Dermis blood vessel endothelial cell (primary cell): ENCODE measurements around the gene MTPN. TPM values are rescaled to one million over a fixed set of nuclear protein-coding genes. Genes with fewer than 3 reads are reported as not detected.

Experiments used
- DNase-seq: peaks from one replicate; pipeline ENCODE4 v3.0.0; 2010
- total RNA-seq: library from RNA; depleted of rRNA; stranded (reverse); fragments of >200 nt; gene quantifications from 2 replicates; pipeline ENCODE4 v1.2.3, GENCODE V29; 2014

Gene MTPN
- total RNA-seq, 1 donor from 2014 or later = 101 TPM

DNA sequence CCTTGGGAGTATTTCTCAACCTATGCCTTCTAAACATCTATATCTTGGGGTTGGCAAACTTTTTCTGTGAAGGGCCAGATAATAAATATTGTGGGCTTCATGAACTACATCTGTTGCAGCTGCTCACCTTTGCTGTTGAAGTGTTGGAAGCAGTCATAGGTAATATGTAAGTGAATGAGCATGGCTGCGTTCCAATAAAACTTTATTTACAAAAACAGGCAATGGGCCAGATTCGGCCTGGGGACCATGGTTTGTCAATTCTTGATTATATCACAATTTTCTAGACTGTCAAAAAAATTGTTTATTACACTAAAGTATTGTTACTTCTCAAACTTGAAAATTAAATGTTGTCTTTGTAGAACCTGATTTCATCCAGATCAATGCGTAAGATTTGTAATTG, 54.9 kb downstream of the MTPN start:
- DNase-seq = no peak

DNA sequence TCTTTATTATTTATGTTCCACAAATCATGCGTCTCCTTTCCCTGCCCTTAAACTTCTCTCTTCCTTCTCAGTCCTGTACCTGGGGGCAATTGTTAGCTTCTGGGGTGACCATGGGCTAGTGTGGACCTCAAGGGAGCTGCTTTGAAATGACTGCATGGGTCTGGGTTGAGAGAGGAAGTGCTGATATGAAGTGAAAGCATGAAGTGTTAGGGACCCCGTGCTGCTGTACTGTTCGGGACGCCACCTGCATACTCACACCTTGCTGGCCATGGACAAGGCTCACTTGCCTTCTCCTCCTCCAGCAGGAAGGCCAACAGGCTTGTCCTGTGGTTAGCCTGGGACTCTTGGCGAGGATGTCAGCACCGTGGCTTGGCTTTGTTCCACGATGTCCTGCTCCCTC, 56.7 kb downstream of the MTPN start:
- no peak for DNase-seq

DNA sequence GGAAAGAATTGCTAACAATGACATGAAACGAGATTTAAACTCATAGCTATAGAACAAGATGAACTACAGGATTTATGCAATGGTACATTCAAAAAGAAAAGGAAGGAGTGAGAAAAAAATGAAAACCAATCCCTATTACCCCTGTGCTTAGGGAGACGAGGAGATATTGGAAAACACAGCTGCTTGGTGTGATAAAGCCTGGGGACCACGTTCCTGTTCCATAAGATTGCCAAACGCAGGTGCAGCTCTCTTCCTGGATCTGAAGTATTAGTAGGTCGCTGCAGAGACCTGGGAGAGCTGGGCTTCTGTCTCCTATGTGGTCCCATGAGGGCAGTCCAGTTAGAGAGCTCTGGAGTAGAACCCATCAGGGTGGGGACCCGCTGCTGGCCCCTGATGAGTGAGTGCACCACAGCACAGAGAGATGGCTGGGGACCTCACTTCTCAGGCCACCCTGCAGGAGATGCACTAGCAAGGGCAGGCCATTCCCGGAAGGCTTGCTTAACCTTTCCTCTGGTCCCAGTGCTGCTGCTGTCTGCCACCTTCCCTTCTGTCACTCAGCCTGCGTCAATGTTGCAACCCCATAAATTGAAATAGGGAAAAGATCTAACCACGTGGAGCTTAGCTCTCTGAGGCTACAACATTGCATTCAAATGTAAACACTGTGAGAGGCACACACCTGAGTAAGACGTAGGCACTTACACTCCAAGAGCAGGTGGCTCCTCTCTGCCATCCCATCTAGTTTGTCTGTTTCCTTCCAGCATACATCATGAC, 57.9 kb downstream of the MTPN start:
- DNase-seq = no peak

DNA sequence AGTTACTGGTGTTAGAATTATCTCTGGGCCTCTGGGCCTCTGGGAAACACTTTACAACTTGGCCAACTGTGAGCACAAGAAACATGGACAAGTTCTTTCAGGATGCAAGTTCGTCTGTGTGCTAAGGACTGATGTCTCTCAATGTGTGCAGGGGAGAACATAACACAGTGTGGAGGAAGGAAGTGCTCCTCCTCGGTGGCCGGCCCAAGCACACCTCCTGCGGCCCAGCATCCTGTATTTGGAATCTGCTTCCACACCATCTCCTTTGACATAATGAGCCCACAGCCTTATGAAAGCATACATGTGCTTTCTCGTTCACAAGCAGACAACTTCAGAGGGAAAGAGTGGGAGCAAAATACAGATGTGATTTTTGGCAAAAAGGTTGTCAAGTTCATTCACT, 59.0 kb downstream of the MTPN start:
- no peak for DNase-seq

DNA sequence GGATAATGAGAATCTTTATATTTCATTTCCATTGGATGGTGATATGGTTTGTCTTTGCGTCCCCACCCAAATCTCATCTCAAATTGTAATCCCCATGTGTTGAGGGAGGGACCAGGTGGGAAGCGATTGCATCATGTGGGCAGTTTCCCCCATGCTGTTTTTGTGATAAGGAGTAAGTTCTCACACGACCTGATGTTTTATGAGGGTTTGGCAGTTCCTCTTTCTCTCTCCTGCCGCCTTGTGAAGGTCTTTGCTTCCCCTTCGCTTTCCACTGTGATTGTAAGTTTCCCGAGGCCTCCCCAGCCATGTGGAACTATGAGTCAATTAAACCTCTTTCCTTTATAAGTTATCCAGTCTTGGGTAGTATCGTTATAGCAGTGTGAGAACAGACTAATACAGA, 59.4 kb downstream of the MTPN start:
- DNase-seq = no peak

DNA sequence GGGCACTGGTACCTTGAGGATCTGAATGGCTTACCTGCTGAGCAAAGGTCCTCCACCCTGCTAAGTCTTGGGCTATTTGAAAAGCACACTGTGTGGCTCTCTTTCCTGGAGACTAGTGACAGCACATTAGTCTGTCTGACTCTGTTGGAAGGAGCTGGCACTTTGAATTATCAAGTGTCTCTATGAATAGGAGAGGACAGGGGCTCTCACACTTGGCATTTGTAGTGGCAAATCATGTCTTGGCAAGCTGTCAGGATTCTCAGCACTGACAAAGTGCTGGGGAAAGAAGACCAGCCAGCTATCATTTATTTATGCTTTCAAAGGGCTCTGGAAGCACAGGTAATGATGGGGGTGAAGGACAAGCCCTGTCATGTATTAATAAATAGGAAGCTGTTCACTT, 62.8 kb downstream of the MTPN start:
- DNase-seq = no peak

DNA sequence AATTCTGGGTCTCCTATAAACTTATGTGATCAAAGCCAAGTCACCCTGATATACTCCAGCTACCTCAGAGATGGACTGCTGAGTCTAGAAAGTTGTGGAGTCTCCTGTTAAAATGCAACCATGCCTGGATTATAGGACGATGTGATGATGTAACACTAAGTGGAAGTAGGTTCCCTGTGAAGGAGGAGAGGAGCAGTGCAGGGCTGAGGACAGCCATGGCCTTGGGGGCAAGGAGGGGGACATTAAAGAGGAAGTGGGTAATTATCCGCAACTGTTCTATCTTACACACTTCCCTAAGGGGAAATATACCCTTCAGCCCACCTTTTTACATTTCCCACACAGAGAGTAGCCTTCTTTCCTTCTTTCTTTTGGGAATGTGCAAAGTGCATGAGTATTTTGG, 63.8 kb downstream of the MTPN start:
- no peak for DNase-seq

DNA sequence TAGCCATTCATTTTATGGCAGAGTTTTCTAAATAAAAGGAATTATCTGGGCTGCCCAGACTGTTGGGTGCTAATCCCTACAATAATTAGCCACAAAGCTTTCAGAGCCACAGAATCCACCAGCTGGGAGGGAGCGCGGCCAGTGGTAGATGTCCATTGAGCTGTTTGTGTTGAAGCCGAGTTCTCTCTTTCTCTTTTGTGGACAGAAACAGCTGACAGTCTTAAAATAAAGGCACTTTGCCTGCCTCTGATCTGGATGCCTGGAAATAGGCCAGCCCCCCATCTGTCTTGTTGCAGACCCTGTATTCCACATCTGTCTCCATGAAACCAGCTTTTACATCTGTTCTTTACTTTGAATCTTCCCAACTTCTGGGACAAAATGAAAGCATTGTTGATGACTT, 66.1 kb downstream of the MTPN start:
- DNase-seq = no peak

DNA sequence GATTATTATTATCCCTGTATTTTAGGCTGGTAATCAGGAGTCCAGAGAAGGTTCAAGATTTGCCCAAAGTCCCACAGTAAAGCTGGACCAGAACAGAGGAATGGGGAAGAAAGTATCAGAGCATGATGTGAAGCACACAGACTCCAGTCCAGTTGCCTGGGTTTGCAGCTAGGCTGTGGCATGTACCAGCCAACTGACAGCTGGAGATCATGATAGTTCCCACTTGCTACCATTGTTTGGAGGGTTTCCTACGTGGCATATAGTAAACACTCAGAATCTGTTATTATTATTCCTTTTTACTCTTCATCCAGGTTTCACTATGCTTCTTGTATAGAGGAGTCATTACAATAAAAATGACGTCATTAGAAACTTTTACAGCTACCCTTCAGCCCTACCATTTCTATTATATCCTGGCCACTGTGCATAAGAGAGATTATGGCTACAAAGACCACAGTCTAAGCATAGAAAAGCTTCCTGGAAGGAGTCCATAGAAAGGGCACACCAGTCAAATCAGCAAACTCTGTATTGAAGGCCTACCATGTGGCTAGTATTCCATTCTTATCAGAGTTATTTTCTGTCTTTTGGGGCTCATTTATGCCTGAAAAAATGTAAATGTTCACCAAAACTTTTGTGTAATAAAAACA, 66.6 kb downstream of the MTPN start:
- no peak for DNase-seq

DNA sequence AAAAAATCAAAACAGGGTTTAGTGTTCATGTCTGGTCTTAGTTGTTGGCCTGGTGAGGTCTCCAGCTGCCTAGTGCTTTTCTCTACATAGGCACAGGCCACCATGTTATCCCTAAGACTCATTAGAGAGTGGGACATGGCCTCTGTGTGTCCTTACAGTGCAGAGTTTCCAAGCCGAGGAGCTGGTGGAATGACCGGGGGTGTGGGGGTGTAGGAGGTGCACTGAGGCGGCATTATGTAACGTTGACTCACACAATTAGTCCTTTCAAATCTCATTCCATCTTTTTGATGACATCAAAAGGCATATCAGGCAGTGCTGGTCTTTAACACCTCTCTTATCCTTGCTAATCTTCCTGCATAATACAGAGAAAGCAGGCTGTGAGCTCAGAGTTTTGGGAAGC, 71.3 kb downstream of the MTPN start:
- no peak for DNase-seq

DNA sequence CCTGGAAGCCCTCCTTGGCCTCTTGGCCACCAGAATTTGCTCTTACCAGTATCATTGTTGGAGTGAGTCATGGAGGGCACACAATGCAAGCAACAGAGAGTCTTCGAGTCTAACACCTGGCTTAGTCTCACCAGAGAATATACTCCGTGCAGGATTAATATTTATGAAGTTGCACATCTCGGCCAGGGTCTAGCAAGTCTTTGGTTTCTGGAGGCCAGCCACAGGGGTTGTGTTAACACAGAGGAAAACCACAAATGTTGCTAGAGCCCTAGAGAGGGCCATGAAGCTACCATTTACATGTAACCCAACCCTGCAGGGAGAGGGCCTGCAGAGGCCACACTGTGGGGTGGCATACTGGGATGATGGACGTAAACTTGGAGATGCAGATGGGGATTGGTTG, 71.8 kb downstream of the MTPN start:
- DNase-seq = no peak

DNA sequence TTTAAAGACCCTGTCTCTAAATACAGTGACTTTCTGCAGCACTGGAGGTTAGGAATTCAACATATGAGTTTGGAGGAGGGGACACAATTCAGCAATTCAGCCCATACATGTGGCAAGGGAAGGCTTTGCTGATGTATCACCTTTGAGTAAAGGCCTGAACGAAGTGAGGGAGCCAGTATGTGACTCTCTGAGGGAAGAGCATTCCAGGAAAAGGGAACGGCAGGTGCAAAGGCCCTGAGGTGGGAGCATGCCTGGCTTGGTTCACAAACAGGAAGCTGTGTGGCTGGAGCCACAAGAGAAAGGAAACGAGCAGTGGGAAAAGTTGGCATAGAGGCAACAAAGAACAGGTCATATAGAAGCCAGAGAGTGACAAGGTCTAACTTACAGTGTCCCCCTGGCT, 72.9 kb downstream of the MTPN start:
- DNase-seq = no peak

DNA sequence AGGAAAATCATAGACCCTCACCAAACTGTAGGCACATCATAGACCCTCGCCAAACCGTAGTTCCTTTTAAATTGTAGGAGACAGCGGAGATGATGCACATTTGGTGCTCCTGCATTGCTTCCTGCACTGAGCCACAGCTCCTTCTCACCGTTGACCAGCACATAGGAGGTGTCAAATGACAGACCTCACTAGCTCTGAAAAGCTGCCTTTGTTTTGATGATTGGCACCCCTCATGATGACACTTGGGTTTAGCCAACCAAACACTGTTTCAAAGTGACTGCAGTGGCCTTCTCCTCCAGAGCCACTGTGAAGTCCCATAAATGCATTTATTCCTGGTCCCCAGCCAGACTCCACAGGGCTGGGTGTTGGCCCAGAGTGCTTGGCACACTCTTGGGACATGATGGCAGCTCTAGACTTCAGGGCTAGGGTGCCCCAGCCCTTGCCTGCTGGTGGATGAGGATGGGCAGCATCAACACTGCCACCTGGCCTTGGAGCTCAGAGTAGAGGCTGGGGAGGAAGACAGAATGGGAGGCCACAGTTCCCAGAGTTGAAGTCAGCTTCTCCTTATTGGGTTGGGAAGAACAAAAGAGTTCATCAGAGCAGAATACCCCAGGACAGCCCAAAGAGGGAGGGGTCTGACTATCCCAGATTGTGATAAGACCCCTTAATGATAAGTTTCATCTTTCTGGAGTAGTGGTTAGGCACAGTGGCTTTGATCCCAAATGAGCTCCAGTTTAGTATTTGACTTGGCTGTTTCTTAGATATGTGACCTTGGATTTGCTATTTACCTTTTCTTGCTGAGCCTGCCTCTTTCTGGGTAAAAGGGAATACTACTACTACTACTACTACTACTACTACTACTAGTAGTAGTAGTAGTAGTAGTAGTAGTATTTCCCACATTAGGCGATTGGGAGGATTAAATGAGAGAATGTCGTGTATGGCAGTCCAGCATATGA, 75.3 kb downstream of the MTPN start:
- DNase-seq = no peak

DNA sequence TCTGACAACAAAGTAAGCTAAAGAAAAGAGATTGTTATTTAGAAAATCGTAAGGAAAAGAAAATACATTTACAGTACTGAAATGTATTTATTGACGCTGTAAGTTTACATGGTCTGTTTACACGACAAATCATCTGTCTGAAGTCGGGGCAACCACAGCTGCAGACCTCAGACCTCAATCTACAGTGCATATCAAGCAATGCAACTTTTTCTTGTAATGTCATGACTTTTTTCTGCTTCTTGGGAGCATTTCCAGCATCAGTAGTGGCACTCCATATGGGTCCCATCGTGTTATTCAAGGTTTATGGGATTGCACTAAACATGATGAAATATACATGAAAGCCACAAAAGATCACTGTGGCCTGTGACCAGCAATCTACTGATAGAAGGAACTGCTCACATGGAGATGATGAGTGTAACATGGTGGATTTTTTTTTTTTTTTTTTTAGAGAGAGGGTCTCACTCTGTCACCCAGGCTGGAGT, 77.1 kb downstream of the MTPN start:
- no peak for DNase-seq

DNA sequence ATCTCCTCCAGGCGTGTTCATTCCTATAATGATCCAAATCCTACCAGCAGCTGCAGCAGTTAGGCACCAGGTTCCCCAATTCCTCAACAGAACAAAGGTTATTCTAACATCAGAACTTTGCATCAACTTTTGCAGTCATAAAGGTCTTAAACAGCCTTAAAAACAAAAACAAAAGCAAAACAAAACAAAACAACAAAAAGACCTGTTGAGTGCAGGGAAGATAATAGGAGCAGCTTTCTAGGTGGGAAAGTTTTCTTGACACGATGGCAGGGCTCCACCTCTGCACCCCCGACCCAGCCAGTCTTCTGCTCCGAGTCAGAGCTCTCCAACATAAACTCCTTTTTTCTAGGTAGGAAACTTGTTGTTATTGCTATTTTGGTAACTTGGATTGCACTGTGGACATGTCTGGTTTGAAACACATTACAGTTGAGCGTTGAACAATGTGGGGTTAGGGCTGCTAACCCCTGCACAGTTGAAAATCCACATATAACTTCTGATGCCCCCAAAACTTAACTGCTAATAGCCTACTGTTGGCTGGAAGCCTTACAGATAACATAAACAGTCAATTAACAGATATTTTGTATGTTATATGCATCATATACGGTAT, 77.6 kb downstream of the MTPN start:
- no peak for DNase-seq

DNA sequence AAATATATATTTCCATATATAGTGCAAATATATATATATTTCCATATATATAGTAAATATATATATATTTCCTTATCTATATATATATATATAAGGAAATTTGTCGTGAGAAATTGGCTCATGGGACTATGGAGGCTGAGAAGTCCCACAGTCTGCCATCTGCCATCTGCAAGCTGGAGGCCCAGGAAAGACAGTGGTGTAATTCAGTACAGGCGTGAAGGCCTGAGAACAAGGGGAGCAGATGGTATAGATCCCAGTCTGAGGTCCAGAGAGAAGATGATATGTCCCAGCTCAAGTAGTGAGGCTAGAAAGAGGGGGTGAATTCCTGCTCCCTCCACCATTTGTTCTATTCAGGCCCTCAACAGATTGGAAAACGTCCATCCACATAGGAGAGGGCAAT, 78.9 kb downstream of the MTPN start:
- DNase-seq = no peak

DNA sequence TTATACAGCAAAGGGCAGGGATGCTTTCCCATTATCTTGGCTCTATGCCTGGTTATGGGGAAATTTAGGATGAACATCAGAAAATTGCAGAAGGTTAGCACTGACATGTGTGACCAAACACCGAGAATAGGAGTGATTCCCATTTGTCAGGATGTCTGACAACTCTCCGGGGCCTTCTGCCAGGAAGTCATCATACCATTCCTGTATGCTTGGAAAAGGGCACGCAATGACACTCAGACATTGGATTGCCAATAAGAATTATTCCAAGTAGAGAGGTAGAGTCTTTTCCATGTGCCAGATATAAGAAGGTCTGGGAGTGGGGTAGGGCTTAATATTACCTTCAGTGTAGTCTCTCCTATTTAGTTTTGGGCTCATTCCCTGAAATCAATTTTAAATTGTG, 82.3 kb downstream of the MTPN start:
- DNase-seq = no peak

DNA sequence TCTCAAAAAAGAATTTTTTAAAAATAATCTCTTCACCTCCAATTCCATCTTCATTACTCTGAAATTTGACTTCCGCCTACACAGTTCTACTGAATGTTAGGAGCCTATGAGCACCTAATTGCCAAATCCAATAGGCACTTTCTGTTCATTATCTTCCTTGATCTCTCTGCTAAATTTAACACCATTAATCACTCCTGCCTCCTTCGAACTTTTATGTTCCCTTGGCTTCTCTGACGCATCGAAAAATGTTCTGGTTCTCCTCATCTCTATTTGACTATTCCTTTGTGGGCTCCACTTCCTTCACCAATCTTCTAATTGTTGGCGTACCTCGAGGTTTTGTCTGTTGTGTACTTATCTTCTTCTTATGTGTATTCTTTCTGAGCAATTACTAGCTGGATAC, 87.3 kb downstream of the MTPN start:
- DNase-seq = no peak

DNA sequence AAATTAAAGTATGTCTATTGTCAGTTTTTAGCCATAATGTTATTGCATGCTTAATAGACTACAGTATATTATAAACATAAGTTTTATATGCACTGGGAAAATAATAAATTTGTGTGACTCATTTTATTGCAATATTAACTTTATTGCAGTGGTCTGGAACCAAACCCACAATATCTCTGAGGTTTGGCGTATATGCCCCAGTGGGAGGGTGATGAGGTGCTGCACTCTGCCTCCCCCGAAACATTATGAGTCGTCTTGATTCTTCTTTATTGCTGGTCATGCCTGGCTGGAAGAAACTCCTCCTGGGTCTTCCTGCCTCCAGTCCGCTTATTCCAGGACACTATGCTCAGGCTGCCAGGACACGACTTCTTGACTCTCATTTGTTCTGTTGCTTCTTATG, 88.4 kb downstream of the MTPN start:
- DNase-seq = no peak

DNA sequence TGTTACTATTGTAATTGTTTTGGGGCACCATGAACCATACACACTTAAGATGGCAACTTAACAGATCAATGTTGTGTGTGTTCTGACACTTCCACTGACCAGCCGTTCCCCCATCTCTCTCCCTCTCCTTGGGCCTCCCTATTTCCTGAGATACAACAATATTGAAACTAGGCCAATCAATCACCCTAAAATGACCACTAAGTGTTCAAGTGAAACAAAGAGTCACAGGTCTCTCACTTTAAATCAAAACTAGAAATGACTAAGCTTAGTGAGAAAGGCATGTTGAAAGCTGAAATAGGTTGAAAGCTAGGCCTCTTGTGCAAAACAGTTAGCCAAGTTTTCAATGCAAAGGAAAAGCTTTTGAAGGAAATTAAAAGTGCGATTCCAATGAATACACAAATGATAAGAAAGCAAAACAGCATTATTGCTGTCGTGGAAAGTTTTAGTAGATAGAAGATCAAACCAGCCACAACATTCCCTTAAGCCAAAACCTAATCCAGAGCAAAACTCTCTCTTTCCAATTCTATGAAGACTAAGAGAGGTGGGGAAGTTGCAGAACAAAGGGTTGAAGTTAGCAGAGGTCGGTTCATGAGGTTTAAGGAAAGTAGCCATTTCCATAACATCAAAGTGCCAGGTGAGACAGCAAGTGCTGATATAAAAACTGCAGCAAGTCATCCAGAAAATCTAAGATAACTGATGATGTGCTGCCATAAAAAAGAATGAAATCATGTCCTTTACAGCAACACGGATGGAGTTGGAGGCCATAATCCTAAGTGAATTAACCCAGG, 90.6 kb downstream of the MTPN start:
- no peak for DNase-seq

DNA sequence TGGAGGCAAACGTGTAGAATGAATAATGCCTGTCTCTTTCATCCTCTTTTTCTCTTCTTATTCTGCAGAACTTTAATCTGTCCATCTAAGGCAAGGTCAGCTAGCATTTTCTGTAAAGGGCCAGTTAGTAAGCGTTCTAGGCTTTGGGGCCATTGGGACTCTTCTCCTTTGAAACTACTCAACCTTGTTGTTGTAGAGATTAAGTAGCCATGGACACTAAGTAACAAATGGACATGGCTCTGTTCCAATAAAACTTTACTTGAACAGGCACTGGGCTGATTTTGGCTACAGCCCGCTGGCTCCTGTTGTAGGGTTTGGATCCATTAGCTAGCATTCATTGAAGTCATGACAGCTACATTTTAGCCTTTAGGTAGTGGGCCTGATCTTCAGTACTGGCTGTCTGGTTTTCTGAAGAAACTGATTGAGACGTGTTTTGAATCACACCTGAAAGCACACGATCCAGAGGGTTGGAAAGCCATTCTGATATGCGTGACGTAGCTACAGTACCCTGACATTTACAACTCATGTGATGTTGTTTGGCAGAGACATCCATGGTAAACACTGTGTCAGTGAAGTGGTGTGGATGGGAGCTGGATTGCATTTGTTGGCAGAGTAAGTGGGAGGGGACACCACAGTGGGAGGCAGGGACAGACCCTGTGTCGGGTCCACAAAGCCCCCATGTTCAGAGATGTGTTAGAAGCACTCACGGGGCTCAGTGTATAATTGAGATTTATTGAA, 92.5 kb downstream of the MTPN start:
- DNase-seq = no peak
